GM23338 (cell line): ENCODE measurements around the gene HCK. TPM values are rescaled to one million over a fixed set of nuclear protein-coding genes. Genes with fewer than 3 reads are reported as not detected.

ENCODE experiments used
- ATAC-seq: fragments of 200-7000 bp; cut with Tn5 transposase; 3 replicates; pipeline ENCODE4 v1.9.1; 2020
- DNase-seq: peaks from one replicate; pipeline ENCODE4 v3.0.0-alpha.2; 2015; ENCODE audit warnings: low spot score
- H2AFZ ChIP-seq: fragments of 200-600 bp; sonication (generic); 2 replicates; pipeline ENCODE4 v1.8.0; 2016; ENCODE audit warnings: antibody characterized with exemption, mild to moderate bottlenecking, moderate library complexity
- H3F3A ChIP-seq: fragments of 200-600 bp; sonication (generic); replicated peaks from 2 replicates; pipeline ENCODE4 v1.8.0; 2017; ENCODE audit warnings: antibody characterized with exemption, mixed run types, low read depth
- H3K27ac ChIP-seq: fragments of 200-600 bp; sonication (generic); 2 replicates; pipeline ENCODE4 v1.6.1; 2016; ENCODE audit warnings: low read depth
- H3K27me3 ChIP-seq: fragments of 200-600 bp; sonication (generic); 2 replicates; pipeline ENCODE4 v1.8.0; 2016; ENCODE audit warnings: mild to moderate bottlenecking, mixed run types, moderate library complexity; ENCODE audit not compliant: insufficient read depth
- H3K36me3 ChIP-seq: fragments of 200-600 bp; sonication (generic); 2 replicates; pipeline ENCODE4 v1.8.0; 2016; ENCODE audit warnings: mild to moderate bottlenecking; ENCODE audit not compliant: insufficient read depth
- H3K4me1 ChIP-seq: fragments of 200-600 bp; sonication (generic); 2 replicates; pipeline ENCODE4 v1.8.0; 2016; ENCODE audit warnings: mild to moderate bottlenecking, moderate library complexity; ENCODE audit not compliant: insufficient read depth
- H3K4me2 ChIP-seq: fragments of 200-600 bp; sonication (generic); 2 replicates; pipeline ENCODE4 v1.7.1; 2017; ENCODE audit warnings: mixed run types
- H3K4me3 ChIP-seq: fragments of 200-600 bp; sonication (generic); 2 replicates; pipeline ENCODE4 v1.6.1; 2016; ENCODE audit warnings: mixed run types
- H3K79me2 ChIP-seq: fragments of 200-600 bp; sonication (generic); replicated peaks from 2 replicates; pipeline ENCODE4 v1.8.0; 2017; ENCODE audit warnings: mild to moderate bottlenecking; ENCODE audit not compliant: insufficient read depth
- H3K9me2 ChIP-seq: fragments of 200-600 bp; sonication (generic); 2 replicates; pipeline ENCODE4 v1.8.0; 2017; ENCODE audit not compliant: insufficient read depth
- H4K20me1 ChIP-seq: fragments of 200-600 bp; sonication (generic); replicated peaks from 2 replicates; pipeline ENCODE4 v1.8.0; 2017; ENCODE audit warnings: mild to moderate bottlenecking; ENCODE audit not compliant: insufficient read depth
- H3K27ac Mint-ChIP-seq: 2 replicates; pipeline ENCODE4 v1.8.0; 2020; ENCODE audit warnings: inconsistent platforms, mild to moderate bottlenecking, moderate library complexity, mixed read lengths
- H3K27me3 Mint-ChIP-seq: 3 replicates; pipeline ENCODE4 v1.8.0; 2022; ENCODE audit warnings: low read depth, mild to moderate bottlenecking, moderate library complexity, mixed read lengths, inconsistent platforms; ENCODE audit not compliant: insufficient read depth, poor library complexity
- H3K36me3 Mint-ChIP-seq: 3 replicates; pipeline ENCODE4 v1.8.0; 2021; ENCODE audit warnings: low read depth, mild to moderate bottlenecking, inconsistent platforms, moderate library complexity, mixed read lengths
- H3K4me1 Mint-ChIP-seq: 3 replicates; pipeline ENCODE4 v1.8.0; 2020; ENCODE audit warnings: mild to moderate bottlenecking, inconsistent platforms, mixed read lengths
- H3K4me3 Mint-ChIP-seq: 3 replicates; pipeline ENCODE4 v1.8.0; 2021; ENCODE audit warnings: moderate library complexity, mild to moderate bottlenecking, inconsistent platforms, mixed read lengths
- H3K9me3 Mint-ChIP-seq: 3 replicates; pipeline ENCODE4 v1.8.0; 2020; ENCODE audit warnings: moderate library complexity, mild to moderate bottlenecking, inconsistent platforms, mixed read lengths
- CTCF ChIP-seq, 2 experiments: fragments of 200-600 bp in 1 of 2; sonication (generic) in 1 of 2; conservative IDR thresholded peaks; 2 replicates each; pipeline versions ENCODE4 v1.5.1 to v1.6.1; 2016 to 2017; ENCODE audit warnings: antibody characterized with exemption in 2 of 2, low read depth in 2 of 2, mild to moderate bottlenecking in 2 of 2, moderate library complexity in 1 of 2
- JUNB ChIP-seq: IDR thresholded peaks from one replicate; pipeline ENCODE4 v1.6.1; 2016; ENCODE audit warnings: antibody characterized with exemption; ENCODE audit not compliant: unreplicated experiment
- POLR2AphosphoS5 ChIP-seq: IDR thresholded peaks from 2 replicates; pipeline ENCODE4 v1.6.1; 2016; ENCODE audit warnings: antibody characterized with exemption, low read depth
- STAT1 ChIP-seq: IDR thresholded peaks from one replicate; pipeline ENCODE4 v1.6.1; 2016; ENCODE audit warnings: antibody characterized with exemption; ENCODE audit not compliant: unreplicated experiment
- ZNF114 ChIP-seq: fragments of 250-450 bp; sonication (Bioruptor Pico); IDR thresholded peaks from 2 replicates; pipeline ENCODE4 v1.5.0; 2020; ENCODE audit warnings: mild to moderate bottlenecking, moderate library complexity
- ZNF331 ChIP-seq: fragments of 250-450 bp; sonication (Bioruptor Pico); IDR thresholded peaks from 2 replicates; pipeline ENCODE4 v1.5.0; 2020; ENCODE audit warnings: low read depth, mild to moderate bottlenecking, moderate library complexity
- ZNF462 ChIP-seq: fragments of 250-450 bp; sonication (Bioruptor Pico); IDR thresholded peaks from 2 replicates; pipeline ENCODE4 v1.5.0; 2020; ENCODE audit warnings: mild to moderate bottlenecking, moderate library complexity
- polyA plus RNA-seq: library from polyadenylated mRNA; unstranded; fragments of >200 nt; fragmentation: Nextera tagmentation; extraction: Ambion mirVana; gene quantifications from 2 replicates; pipeline ENCODE4 v1.2.1, GENCODE V29; 2016
- total RNA-seq: library from RNA; depleted of rRNA; stranded (reverse); fragments of >200 nt; shearing (Covaris generic); gene quantifications from 2 replicates; pipeline ENCODE4 v1.2.3, GENCODE V29; 2014

HCK gene
- total and polyA plus RNA-seq, 2 experiments from 2014 or later, result 0.97 TPM; not detected in 1

GRCh38 chr20:32017711-32018251 lies 34.3 kb upstream of the HCK start (continued):
- 0 out of 2 replicates have a peak, but pooled peaks have one; percentile 28 for TF ChIP-seq ZNF462
- TF ChIP-seq CTCF (conservative IDR thresholded peaks at IDR 0.05; ENCODE audit: low read depth in 2 of 2), result peak in 1 of 2 experiments; percentile 82

GRCh38 chr20:32018269-32019155 lies 33.5 kb upstream of the HCK start:
- Mint-ChIP-seq H3K4me3 (peak overlapping the region; percentile 86), H3K4me1 (peaks cover 21% of the 10 kb centered on the region), H3K36me3 (peaks cover 12% of the 10 kb centered on the region; the same call in 2 of the 3 replicates), H3K27me3 (peaks cover 5% of the 10 kb centered on the region), H3K27ac (peak overlapping the region; percentile 94), H3K9me3 (peaks cover 19% of the 10 kb centered on the region; the same call in 2 of the 3 replicates)
- peak; percentile 95 for DNase-seq
- Histone ChIP-seq H4K20me1 (peaks cover 5% of the 10 kb centered on the region; the same call in 1 of the 2 replicates), H2AFZ (peak overlapping the region; percentile 100), H3K9me2 (no peaks in the 10 kb centered on the region), H3F3A (peaks cover 17% of the 10 kb centered on the region; the same call in 1 of the 2 replicates), H3K27me3 (peaks cover 16% of the 10 kb centered on the region), H3K4me3 (peak overlapping the region; percentile 93), H3K27ac (peak overlapping the region; percentile 94), H3K4me1 (peaks cover 18% of the 10 kb centered on the region), H3K4me2 (peak overlapping the region; percentile 95), H3K36me3 (no peaks in the 10 kb centered on the region), H3K79me2 (no peaks in the 10 kb centered on the region; the same call in 1 of the 2 replicates)
- peak; percentile 84 for ATAC-seq
- peak; percentile 64; the same call in 1 of the 2 replicates for TF ChIP-seq POLR2AphosphoS5
- TF ChIP-seq STAT1, result no peak
- TF ChIP-seq ZNF114, result no peak
- no peak for TF ChIP-seq JUNB
- no peak for TF ChIP-seq ZNF331 (CRISPR knock-in tag)
